DND-41 (cell line): Measurements from ENCODE around the gene TNFAIP8.

Source experiments
- ATAC-seq: fragments of 200-7000 bp; cut with Tn5 transposase; 3 replicates; pipeline ENCODE4 v1.9.1; 2021; ENCODE audit warnings: low read depth; ENCODE audit not compliant: insufficient read depth
- DNase-seq: peaks from one replicate; pipeline ENCODE4 v3.0.0-alpha.2; 2020
- H2AFZ ChIP-seq: 2 replicates; pipeline ENCODE4 v1.6.0; 2012; ENCODE audit warnings: low read depth, low read length
- H3K27ac ChIP-seq: 2 replicates; pipeline ENCODE4 v1.5.1; 2012; ENCODE audit warnings: low read length, inconsistent platforms
- H3K27me3 ChIP-seq: fragments of 200-600 bp; sonication (generic); 2 replicates; pipeline ENCODE4 v1.6.0; 2012; ENCODE audit warnings: low read length, mild to moderate bottlenecking, inconsistent platforms; ENCODE audit not compliant: insufficient read depth, poor library complexity
- H3K36me3 ChIP-seq: 2 replicates; pipeline ENCODE4 v1.5.1; 2012; ENCODE audit warnings: low read length, inconsistent platforms; ENCODE audit not compliant: insufficient read depth
- H3K4me1 ChIP-seq: 2 replicates; pipeline ENCODE4 v1.5.1; 2012; ENCODE audit warnings: mild to moderate bottlenecking, low read length; ENCODE audit not compliant: insufficient read depth
- H3K4me2 ChIP-seq: 2 replicates; pipeline ENCODE4 v1.6.0; 2012; ENCODE audit warnings: mild to moderate bottlenecking, moderate library complexity, low read length, inconsistent platforms; ENCODE audit not compliant: insufficient read depth
- H3K4me3 ChIP-seq, 2 experiments: fragments of 200-600 bp in 1 of 2; shearing (Covaris generic) in 1 of 2; 2 replicates each; pipeline ENCODE4 v1.5.1; 2012 to 2016; ENCODE audit warnings: inconsistent platforms in 2 of 2, low read length in 2 of 2, mild to moderate bottlenecking in 2 of 2, low read depth in 1 of 2, moderate library complexity in 1 of 2
- H3K79me2 ChIP-seq: 2 replicates; pipeline ENCODE4 v1.6.0; 2012; ENCODE audit warnings: low read length, inconsistent platforms; ENCODE audit not compliant: insufficient read depth
- H3K9ac ChIP-seq: 2 replicates; pipeline ENCODE4 v1.6.0; 2012; ENCODE audit warnings: low read depth, mild to moderate bottlenecking, inconsistent platforms, low read length, moderate library complexity
- H3K9me3 ChIP-seq: 2 replicates; pipeline ENCODE4 v1.5.1; 2012; ENCODE audit warnings: low read length, moderate library complexity, mild to moderate bottlenecking, inconsistent platforms; ENCODE audit not compliant: insufficient read depth, severe bottlenecking
- H4K20me1 ChIP-seq: 2 replicates; pipeline ENCODE4 v1.6.0; 2012; ENCODE audit warnings: low read length; ENCODE audit not compliant: insufficient read depth
- CTCF ChIP-seq: IDR thresholded peaks from 2 replicates; pipeline ENCODE4 v1.5.1; 2012; ENCODE audit warnings: borderline replicate concordance, low read length, moderate library complexity, mild to moderate bottlenecking; ENCODE audit not compliant: poor library complexity, severe bottlenecking; ENCODE audit errors: extremely low read depth
- EZH2 ChIP-seq: IDR thresholded peaks from 3 replicates; pipeline ENCODE4 v1.6.1; 2012; ENCODE audit warnings: borderline replicate concordance, low read depth, mild to moderate bottlenecking, moderate library complexity, low read length, inconsistent platforms; ENCODE audit not compliant: severe bottlenecking

The TNFAIP8 gene

GRCh38 chr5:119379096-119379495 is 23.3 kb downstream of the TNFAIP8 start:
- no peak overlapping the region for H2AFZ ChIP-seq
- H3K4me2 ChIP-seq, result no peak overlapping the region
- H3K9ac ChIP-seq, result no peak overlapping the region
- DNase-seq (no peak), ATAC-seq (no peak)
- H4K20me1 ChIP-seq, result peaks cover 18% of the 10 kb centered on the region; the same call in 1 of the 2 replicates
- H3K79me2 ChIP-seq, result peaks cover 88% of the 10 kb centered on the region
- H3K4me1 ChIP-seq, result no peaks in the 10 kb centered on the region
- no peak overlapping the region for H3K4me3 ChIP-seq
- H3K27ac ChIP-seq, result no peak overlapping the region
- H3K9me3 ChIP-seq, result no peaks in the 10 kb centered on the region
- H3K27me3 ChIP-seq, result no peaks in the 10 kb centered on the region
- H3K36me3 ChIP-seq, result peaks cover 4% of the 10 kb centered on the region; the same call in 1 of the 2 replicates
- TF ChIP-seq EZH2, result no peak
- TF ChIP-seq CTCF, result no peak

GRCh38 chr5:119379942-119380547 is 24.2 kb downstream of the TNFAIP8 start:
- no peak overlapping the region for H2AFZ ChIP-seq
- ATAC-seq (no peak), DNase-seq (no peak)
- no peak overlapping the region for H3K4me3 ChIP-seq
- H3K79me2 ChIP-seq, result peaks cover 88% of the 10 kb centered on the region
- TF ChIP-seq EZH2 (no peak), CTCF (no peak)
- no peaks in the 10 kb centered on the region for H3K4me1 ChIP-seq
- H3K9me3 ChIP-seq, result no peaks in the 10 kb centered on the region
- no peaks in the 10 kb centered on the region for H3K27me3 ChIP-seq
- no peak overlapping the region for H3K4me2 ChIP-seq
- no peak overlapping the region; the same call in 1 of the 2 replicates for H3K27ac ChIP-seq
- peaks cover 4% of the 10 kb centered on the region; the same call in 1 of the 2 replicates for H3K36me3 ChIP-seq
- peaks cover 14% of the 10 kb centered on the region; the same call in 1 of the 2 replicates for H4K20me1 ChIP-seq
- H3K9ac ChIP-seq, result no peak overlapping the region

GRCh38 chr5:119382169-119382568 is 26.4 kb downstream of the TNFAIP8 start:
- no peaks in the 10 kb centered on the region for H3K9me3 ChIP-seq
- no peak overlapping the region for H2AFZ ChIP-seq
- peaks cover 16% of the 10 kb centered on the region; the same call in 1 of the 2 replicates for H4K20me1 ChIP-seq
- no peaks in the 10 kb centered on the region for H3K36me3 ChIP-seq
- ATAC-seq, result no peak
- H3K27me3 ChIP-seq, result no peaks in the 10 kb centered on the region
- H3K9ac ChIP-seq, result no peak overlapping the region
- no peaks in the 10 kb centered on the region for H3K4me1 ChIP-seq
- DNase-seq, result no peak
- H3K4me3 ChIP-seq, result no peak overlapping the region
- no peak overlapping the region for H3K27ac ChIP-seq
- H3K4me2 ChIP-seq, result no peak overlapping the region
- TF ChIP-seq CTCF, result no peak
- TF ChIP-seq EZH2, result no peak
- peaks cover 94% of the 10 kb centered on the region for H3K79me2 ChIP-seq
